ENCODE results near the gene TUFT1.

Gene TUFT1

DNA sequence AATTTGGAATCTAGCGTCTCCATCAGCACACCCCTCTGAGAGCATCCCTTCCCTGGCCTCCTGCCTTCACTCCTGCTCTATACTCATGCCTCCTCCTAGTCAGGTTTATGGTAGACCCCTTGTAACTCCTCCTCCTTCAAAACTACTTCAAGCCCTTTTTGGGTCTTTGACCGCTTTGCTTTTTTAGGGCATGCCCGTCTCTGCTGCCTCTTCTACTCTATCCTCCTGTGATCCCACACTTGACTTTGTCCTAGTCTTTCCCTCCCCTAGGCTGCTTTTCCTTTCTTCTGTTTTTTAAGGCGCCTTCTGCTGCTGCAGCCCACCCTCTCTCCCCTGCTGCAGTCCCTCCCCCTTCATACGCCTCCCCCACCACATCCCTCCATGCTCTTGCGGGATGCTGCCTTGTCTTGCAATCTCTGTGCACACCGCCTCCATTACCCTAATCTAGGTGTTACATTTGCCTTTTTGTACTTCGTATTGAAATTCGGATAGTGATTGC lies 73.2 kb downstream of the TUFT1 start:
- H2BK5ac ChIP-seq (ENCODE audit: low read depth, low read length, poor library complexity, severe bottlenecking), result no peak overlapping the region
- peaks cover 6% of the 10 kb centered on the region for H3K4me1 ChIP-seq (ENCODE audit: control insufficient read depth, insufficient read depth, low read depth, low read length)
- no peak overlapping the region for H2AFZ ChIP-seq (ENCODE audit: low read depth, low read length)
- H3K4me3 ChIP-seq (ENCODE audit: insufficient read depth in 1 of 2, low read depth in 1 of 2, low read length in 2 of 2), result peak overlapping the region; percentile 90 to 100
- peaks cover 12% of the 10 kb centered on the region for H3K79me1 ChIP-seq (replicated peaks; ENCODE audit: low read length, poor library complexity, severe bottlenecking)
- whole genome bisulfite sequencing, result 7% methylated on average over 7 of the region's 9 CpGs
- DNase-seq, result no peak
- H3K18ac ChIP-seq (ENCODE audit: low read depth in 1 of 2, low read length in 2 of 2), result peak overlapping the region in 1 of 2 experiments; percentile 87
- peak overlapping the region in 1 of 2 experiments; percentile 11 for H3K4ac ChIP-seq (ENCODE audit: low read depth in 1 of 2, low read length in 2 of 2)
- peak overlapping the region; percentile 12 for H4K8ac ChIP-seq (ENCODE audit: low read length)
- H3K27me3 ChIP-seq (ENCODE audit: control insufficient read depth in 1 of 2, insufficient read depth in 1 of 2, low read length in 2 of 2), result no peaks in the 10 kb centered on the region
- H3K9ac ChIP-seq (ENCODE audit: low read length), result peak overlapping the region; percentile 88
- H2AK5ac ChIP-seq (ENCODE audit: low read length, severe bottlenecking), result no peak overlapping the region
- peak overlapping the region; percentile 53 for H4K91ac ChIP-seq (ENCODE audit: low read length)
- H3K9me3 ChIP-seq (ENCODE audit: control insufficient read depth, low read length), result no peaks in the 10 kb centered on the region
- peak overlapping the region in 1 of 2 experiments; percentile 70 for H3K14ac ChIP-seq (ENCODE audit: low read length in 2 of 2)
- no peak overlapping the region for H2BK15ac ChIP-seq (ENCODE audit: low read depth, poor library complexity, severe bottlenecking)
- no peak overlapping the region for H3K27ac ChIP-seq (ENCODE audit: low read length, poor library complexity, severe bottlenecking)
- peak overlapping the region; percentile 93 for H3K4me2 ChIP-seq (ENCODE audit: low read length, poor library complexity, severe bottlenecking)
- no peak overlapping the region for H2BK120ac ChIP-seq (ENCODE audit: low read depth, low read length)
- H2BK12ac ChIP-seq (ENCODE audit: low read length in 2 of 2), result no peak overlapping the region
- H3K36me3 ChIP-seq (ENCODE audit: control insufficient read depth in 1 of 2, insufficient read depth in 2 of 2, low read depth in 1 of 2, low read length in 2 of 2), result peaks cover 0 to 8% of the 10 kb centered on the region in 2 experiments
- no peak overlapping the region for H3K23ac ChIP-seq (ENCODE audit: low read length in 2 of 2)

DNA sequence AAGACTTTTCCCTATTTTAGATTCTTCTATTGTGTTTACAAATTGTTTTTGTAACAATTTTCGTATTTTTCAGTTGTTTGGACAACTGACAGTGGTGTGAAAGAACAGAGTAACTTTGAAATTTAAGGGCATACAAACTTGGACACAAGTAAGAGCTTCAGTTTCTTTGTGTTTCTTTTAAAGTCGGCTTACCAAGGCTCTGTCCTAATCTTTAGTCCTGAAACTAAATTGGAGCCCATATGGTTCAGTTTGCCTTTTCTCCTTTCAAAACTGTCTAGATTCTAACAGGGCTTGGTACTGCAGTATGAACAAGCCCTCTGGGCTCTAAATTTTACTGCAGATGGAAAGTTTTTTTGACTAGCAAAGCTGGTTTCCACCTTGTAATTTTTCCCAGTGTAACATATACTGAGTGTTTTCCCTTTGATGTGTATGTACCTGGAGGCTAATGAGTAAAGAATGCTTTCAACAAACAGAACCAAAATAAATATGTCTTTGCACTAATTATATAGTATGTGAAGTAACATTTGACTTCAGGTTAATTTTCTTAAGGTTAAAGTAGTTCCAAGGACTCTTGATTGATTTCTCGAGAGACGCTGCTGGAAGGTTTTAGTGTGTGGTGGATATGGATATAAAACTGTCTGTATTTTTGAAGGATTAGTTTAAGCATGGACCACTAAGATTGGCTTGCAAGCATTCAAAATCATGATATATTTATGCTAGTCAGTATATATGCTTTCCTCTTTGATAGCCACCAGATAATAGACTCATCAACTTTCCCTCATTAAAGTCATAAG lies 75.8 kb downstream of the TUFT1 start:
- Histone ChIP-seq H3K4me3 (ENCODE audit: insufficient read depth in 1 of 2, low read depth in 1 of 2, low read length in 2 of 2) (no peak overlapping the region), H3K4ac (ENCODE audit: low read depth in 1 of 2, low read length in 2 of 2) (no peak overlapping the region), H3K9ac (ENCODE audit: low read length) (no peak overlapping the region), H3K36me3 (ENCODE audit: control insufficient read depth in 1 of 2, insufficient read depth in 2 of 2, low read depth in 1 of 2, low read length in 2 of 2) (peaks cover 0 to 8% of the 10 kb centered on the region in 2 experiments), H3K27ac (ENCODE audit: low read length, poor library complexity, severe bottlenecking) (no peak overlapping the region), H2BK15ac (ENCODE audit: low read depth, poor library complexity, severe bottlenecking) (no peak overlapping the region), H2BK5ac (ENCODE audit: low read depth, low read length, poor library complexity, severe bottlenecking) (no peak overlapping the region), H2BK120ac (ENCODE audit: low read depth, low read length) (no peak overlapping the region), H4K91ac (ENCODE audit: low read length) (no peak overlapping the region), H3K14ac (ENCODE audit: low read length in 2 of 2) (no peak overlapping the region), H3K4me1 (ENCODE audit: control insufficient read depth, insufficient read depth, low read depth, low read length) (peaks cover 14% of the 10 kb centered on the region), H2AK5ac (ENCODE audit: low read length, severe bottlenecking) (no peak overlapping the region), H3K23ac (ENCODE audit: low read length in 2 of 2) (no peak overlapping the region), H3K79me1 (replicated peaks; ENCODE audit: low read length, poor library complexity, severe bottlenecking) (peaks cover 12% of the 10 kb centered on the region), H3K18ac (ENCODE audit: low read depth in 1 of 2, low read length in 2 of 2) (no peak overlapping the region), H3K4me2 (ENCODE audit: low read length, poor library complexity, severe bottlenecking) (no peak overlapping the region), H3K9me3 (ENCODE audit: control insufficient read depth, low read length) (no peaks in the 10 kb centered on the region), H4K8ac (ENCODE audit: low read length) (no peak overlapping the region), H3K27me3 (ENCODE audit: control insufficient read depth in 1 of 2, insufficient read depth in 1 of 2, low read length in 2 of 2) (no peaks in the 10 kb centered on the region), H2AFZ (ENCODE audit: low read depth, low read length) (no peak overlapping the region), H2BK12ac (ENCODE audit: low read length in 2 of 2) (no peak overlapping the region)
- DNase-seq, result no peak
- WGBS, result 86% methylated on average over 4 of the region's 4 CpGs

DNA sequence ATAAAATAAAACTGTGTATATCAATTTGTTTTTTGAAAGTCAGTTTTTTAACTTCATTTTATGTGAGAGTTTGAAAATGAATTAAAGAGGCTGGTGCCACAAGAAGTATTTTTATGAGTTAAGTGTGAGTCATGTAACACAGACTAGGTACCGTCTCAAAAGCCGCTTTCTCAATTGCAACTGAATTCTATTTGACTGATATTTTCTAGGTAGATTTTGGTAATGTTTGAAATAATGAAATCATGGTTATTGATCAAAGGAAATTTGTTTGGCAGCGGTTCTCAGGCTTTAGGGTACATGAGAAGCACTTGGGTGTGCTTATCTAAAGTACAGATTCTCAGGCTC lies 76.4 kb downstream of the TUFT1 start:
- 67% methylated on average over 3 of the region's 3 CpGs for WGBS
- Histone ChIP-seq H3K36me3 (ENCODE audit: control insufficient read depth in 1 of 2, insufficient read depth in 2 of 2, low read depth in 1 of 2, low read length in 2 of 2) (peaks cover 0 to 8% of the 10 kb centered on the region in 2 experiments), H2AK5ac (ENCODE audit: low read length, severe bottlenecking) (no peak overlapping the region), H4K8ac (ENCODE audit: low read length) (no peak overlapping the region), H3K27ac (ENCODE audit: low read length, poor library complexity, severe bottlenecking) (peak overlapping the region; percentile 32), H3K27me3 (ENCODE audit: control insufficient read depth in 1 of 2, insufficient read depth in 1 of 2, low read length in 2 of 2) (no peaks in the 10 kb centered on the region), H3K4ac (ENCODE audit: low read depth in 1 of 2, low read length in 2 of 2) (no peak overlapping the region), H3K23ac (ENCODE audit: low read length in 2 of 2) (no peak overlapping the region), H4K91ac (ENCODE audit: low read length) (no peak overlapping the region), H3K79me1 (replicated peaks; ENCODE audit: low read length, poor library complexity, severe bottlenecking) (peaks cover 12% of the 10 kb centered on the region), H2BK120ac (ENCODE audit: low read depth, low read length) (no peak overlapping the region), H2BK5ac (ENCODE audit: low read depth, low read length, poor library complexity, severe bottlenecking) (no peak overlapping the region), H2BK15ac (ENCODE audit: low read depth, poor library complexity, severe bottlenecking) (no peak overlapping the region), H3K9ac (ENCODE audit: low read length) (no peak overlapping the region), H3K18ac (ENCODE audit: low read depth in 1 of 2, low read length in 2 of 2) (no peak overlapping the region), H3K4me2 (ENCODE audit: low read length, poor library complexity, severe bottlenecking) (no peak overlapping the region), H3K9me3 (ENCODE audit: control insufficient read depth, low read length) (no peaks in the 10 kb centered on the region), H3K4me1 (ENCODE audit: control insufficient read depth, insufficient read depth, low read depth, low read length) (peaks cover 14% of the 10 kb centered on the region), H3K14ac (ENCODE audit: low read length in 2 of 2) (no peak overlapping the region), H3K4me3 (ENCODE audit: insufficient read depth in 1 of 2, low read depth in 1 of 2, low read length in 2 of 2) (no peak overlapping the region), H2AFZ (ENCODE audit: low read depth, low read length) (no peak overlapping the region), H2BK12ac (ENCODE audit: low read length in 2 of 2) (no peak overlapping the region)
- DNase-seq, result no peak

DNA sequence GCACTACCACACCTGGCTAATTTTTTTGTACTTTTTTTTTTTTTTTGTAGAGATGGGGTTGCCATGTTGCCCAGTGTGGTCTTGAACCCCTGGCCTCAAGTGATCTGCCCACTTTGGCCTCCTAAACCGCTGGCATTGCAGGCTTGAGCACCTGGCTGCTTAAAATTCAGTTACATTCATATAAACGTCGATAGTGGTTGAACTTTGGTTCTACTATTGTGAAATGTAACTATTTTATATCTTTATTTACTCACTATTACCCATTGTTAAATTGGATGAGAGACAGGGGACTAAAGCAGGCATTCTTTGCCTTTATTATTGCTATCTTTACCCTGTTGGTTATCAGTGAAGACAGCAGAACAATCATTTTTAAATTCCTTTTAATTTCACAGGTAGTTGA lies 77.9 kb downstream of the TUFT1 start:
- no peak overlapping the region for H2AFZ ChIP-seq (ENCODE audit: low read depth, low read length)
- H3K14ac ChIP-seq (ENCODE audit: low read length in 2 of 2), result no peak overlapping the region
- H3K79me1 ChIP-seq (replicated peaks; ENCODE audit: low read length, poor library complexity, severe bottlenecking), result peaks cover 10% of the 10 kb centered on the region
- 100% methylated on average over 1 of the region's 3 CpGs for WGBS
- no peak overlapping the region for H4K91ac ChIP-seq (ENCODE audit: low read length)
- no peak for DNase-seq
- H3K36me3 ChIP-seq (ENCODE audit: control insufficient read depth in 1 of 2, insufficient read depth in 2 of 2, low read depth in 1 of 2, low read length in 2 of 2), result peaks cover 0 to 8% of the 10 kb centered on the region in 2 experiments
- H3K9ac ChIP-seq (ENCODE audit: low read length), result no peak overlapping the region
- no peak overlapping the region for H2BK12ac ChIP-seq (ENCODE audit: low read length in 2 of 2)
- no peak overlapping the region for H2BK15ac ChIP-seq (ENCODE audit: low read depth, poor library complexity, severe bottlenecking)
- H3K4me1 ChIP-seq (ENCODE audit: control insufficient read depth, insufficient read depth, low read depth, low read length), result peaks cover 14% of the 10 kb centered on the region
- no peak overlapping the region for H4K8ac ChIP-seq (ENCODE audit: low read length)
- no peak overlapping the region for H3K18ac ChIP-seq (ENCODE audit: low read depth in 1 of 2, low read length in 2 of 2)
- H3K4me2 ChIP-seq (ENCODE audit: low read length, poor library complexity, severe bottlenecking), result no peak overlapping the region
- no peak overlapping the region for H3K23ac ChIP-seq (ENCODE audit: low read length in 2 of 2)
- H2BK5ac ChIP-seq (ENCODE audit: low read depth, low read length, poor library complexity, severe bottlenecking), result no peak overlapping the region
- H3K27ac ChIP-seq (ENCODE audit: low read length, poor library complexity, severe bottlenecking), result no peak overlapping the region
- H2AK5ac ChIP-seq (ENCODE audit: low read length, severe bottlenecking), result no peak overlapping the region
- no peak overlapping the region for H2BK120ac ChIP-seq (ENCODE audit: low read depth, low read length)
- H3K27me3 ChIP-seq (ENCODE audit: control insufficient read depth in 1 of 2, insufficient read depth in 1 of 2, low read length in 2 of 2), result no peaks in the 10 kb centered on the region
- H3K9me3 ChIP-seq (ENCODE audit: control insufficient read depth, low read length), result no peaks in the 10 kb centered on the region
- H3K4ac ChIP-seq (ENCODE audit: low read depth in 1 of 2, low read length in 2 of 2), result no peak overlapping the region
- no peak overlapping the region for H3K4me3 ChIP-seq (ENCODE audit: insufficient read depth in 1 of 2, low read depth in 1 of 2, low read length in 2 of 2)

Data from mesenchymal stem cell (in vitro differentiated cells and primary cell).